ENCODE results near the gene ADK.

DNA sequence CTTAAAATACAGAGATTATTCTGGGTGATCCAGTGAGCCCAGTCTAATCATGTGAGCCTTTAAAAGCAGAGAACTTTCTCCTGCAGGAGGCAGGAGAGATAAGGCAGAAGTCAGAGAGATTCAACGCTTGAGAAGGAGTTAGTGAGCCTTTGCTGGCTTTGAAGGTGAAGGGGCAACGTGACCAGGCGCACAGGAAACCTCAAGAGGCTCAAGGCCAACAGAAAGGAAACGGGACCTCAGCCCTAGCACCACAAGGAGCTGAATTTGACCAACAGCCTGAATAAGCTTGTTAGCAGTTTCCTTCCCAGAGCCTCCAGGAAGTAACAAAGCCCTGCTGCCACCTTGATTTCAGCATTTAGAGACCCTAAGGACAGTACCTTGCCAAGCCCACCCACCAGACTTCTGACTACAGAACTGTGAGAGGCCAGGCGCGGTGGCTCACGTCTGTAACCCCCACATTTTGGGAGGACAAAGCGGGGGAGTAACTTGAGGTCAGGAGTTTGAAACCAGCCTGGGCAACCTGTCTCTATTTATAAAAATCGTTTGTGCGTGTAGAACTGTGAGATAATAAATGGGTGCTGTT, 588.1 kb downstream of the ADK start:
- TF ChIP-seq CEBPB (IDR thresholded peaks at IDR 0.05; ENCODE audit: low read depth, low read length), result no peak
- TF ChIP-seq POLR2A (IDR thresholded peaks at IDR 0.05; ENCODE audit: low read depth, low read length), result no peak
- TF ChIP-seq, protein P1, sequence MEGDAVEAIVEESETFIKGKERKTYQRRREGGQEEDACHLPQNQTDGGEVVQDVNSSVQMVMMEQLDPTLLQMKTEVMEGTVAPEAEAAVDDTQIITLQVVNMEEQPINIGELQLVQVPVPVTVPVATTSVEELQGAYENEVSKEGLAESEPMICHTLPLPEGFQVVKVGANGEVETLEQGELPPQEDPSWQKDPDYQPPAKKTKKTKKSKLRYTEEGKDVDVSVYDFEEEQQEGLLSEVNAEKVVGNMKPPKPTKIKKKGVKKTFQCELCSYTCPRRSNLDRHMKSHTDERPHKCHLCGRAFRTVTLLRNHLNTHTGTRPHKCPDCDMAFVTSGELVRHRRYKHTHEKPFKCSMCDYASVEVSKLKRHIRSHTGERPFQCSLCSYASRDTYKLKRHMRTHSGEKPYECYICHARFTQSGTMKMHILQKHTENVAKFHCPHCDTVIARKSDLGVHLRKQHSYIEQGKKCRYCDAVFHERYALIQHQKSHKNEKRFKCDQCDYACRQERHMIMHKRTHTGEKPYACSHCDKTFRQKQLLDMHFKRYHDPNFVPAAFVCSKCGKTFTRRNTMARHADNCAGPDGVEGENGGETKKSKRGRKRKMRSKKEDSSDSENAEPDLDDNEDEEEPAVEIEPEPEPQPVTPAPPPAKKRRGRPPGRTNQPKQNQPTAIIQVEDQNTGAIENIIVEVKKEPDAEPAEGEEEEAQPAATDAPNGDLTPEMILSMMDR (conservative IDR thresholded peaks at IDR 0.05; ENCODE audit: low read depth, low read length), result peak; percentile 39

Measured in IMR-90 (cell line).